HL-60 (cell line): Measurements from ENCODE around the gene ENTPD6.

Experiments used
- DNase-seq, 2 experiments: peaks; one replicate each; pipeline ENCODE4 v3.0.0-alpha.2; 2010 to 2020; ENCODE audit warnings: low read depth in 1 of 2, low spot score in 1 of 2
- H3K27ac ChIP-seq: fragments of 250-450 bp; sonication (Bioruptor Pico); replicated peaks from 2 replicates; pipeline ENCODE4 v1.5.1; 2020; ENCODE audit warnings: mild to moderate bottlenecking, moderate library complexity
- H3K27me3 ChIP-seq: fragments of 250-450 bp; sonication (Bioruptor Pico); 2 replicates; pipeline ENCODE4 v1.5.1; 2021; ENCODE audit warnings: mild to moderate bottlenecking, moderate library complexity; ENCODE audit not compliant: insufficient read depth, poor library complexity, severe bottlenecking
- H3K4me3 ChIP-seq: replicated peaks from 2 replicates; pipeline ENCODE4 v1.5.1; 2011; ENCODE audit warnings: mild to moderate bottlenecking, control low read depth, low read length; ENCODE audit not compliant: insufficient read depth
- CTCF ChIP-seq: IDR thresholded peaks from one replicate; pipeline ENCODE4 v1.5.1; 2011; ENCODE audit warnings: low read length, control low read depth, inconsistent platforms; ENCODE audit not compliant: insufficient read depth
- GABPA ChIP-seq: IDR thresholded peaks from 2 replicates; pipeline ENCODE4 v1.6.1; 2012; ENCODE audit warnings: low read depth
- POLR2AphosphoS5 ChIP-seq: IDR thresholded peaks from 2 replicates; pipeline ENCODE4 v1.6.1; 2012; ENCODE audit warnings: low read depth
- REST ChIP-seq: IDR thresholded peaks from 2 replicates; pipeline ENCODE4 v1.6.1; 2012; ENCODE audit warnings: low read depth; ENCODE audit not compliant: insufficient replicate concordance
- SPI1 ChIP-seq: IDR thresholded peaks from 2 replicates; pipeline ENCODE4 v1.6.1; 2012; ENCODE audit warnings: low read depth, mild to moderate bottlenecking, borderline replicate concordance

ENTPD6 gene

GRCh38 chr20:25274891-25275812 is 79.6 kb downstream of the ENTPD6 start:
- Histone ChIP-seq H3K4me3 (no peak overlapping the region), H3K27ac (no peak overlapping the region), H3K27me3 (no peaks in the 10 kb centered on the region)
- no peak for DNase-seq
- no peak for TF ChIP-seq SPI1
- no peak for TF ChIP-seq GABPA
- TF ChIP-seq CTCF = no peak
- TF ChIP-seq POLR2AphosphoS5 = no peak
- TF ChIP-seq REST = no peak

- no peak overlapping the region for H3K27ac ChIP-seq
- no peaks in the 10 kb centered on the region for H3K27me3 ChIP-seq
- H3K4me3 ChIP-seq = no peak overlapping the region
- TF ChIP-seq GABPA (no peak), REST (no peak), SPI1 (no peak), CTCF (no peak), POLR2AphosphoS5 (no peak)
- no peak for DNase-seq
Measured at GRCh38 chr20:25275813-25276532, 80.5 kb downstream of the ENTPD6 start.
